HG03064 (cell line): ENCODE results near the gene METTL5.
"Not testable (repeated sequence)": the region's sequence is repeated elsewhere in the genome, so short reads cannot be mapped to it uniquely, and the experiment has no call there.

Experiments used
- ATAC-seq: cut with Tn5 transposase; IDR thresholded peaks from one replicate; pipeline ENCODE4 v1.9.1; 2021; ENCODE audit warnings: low read depth; ENCODE audit not compliant: unreplicated experiment

Gene METTL5

DNA sequence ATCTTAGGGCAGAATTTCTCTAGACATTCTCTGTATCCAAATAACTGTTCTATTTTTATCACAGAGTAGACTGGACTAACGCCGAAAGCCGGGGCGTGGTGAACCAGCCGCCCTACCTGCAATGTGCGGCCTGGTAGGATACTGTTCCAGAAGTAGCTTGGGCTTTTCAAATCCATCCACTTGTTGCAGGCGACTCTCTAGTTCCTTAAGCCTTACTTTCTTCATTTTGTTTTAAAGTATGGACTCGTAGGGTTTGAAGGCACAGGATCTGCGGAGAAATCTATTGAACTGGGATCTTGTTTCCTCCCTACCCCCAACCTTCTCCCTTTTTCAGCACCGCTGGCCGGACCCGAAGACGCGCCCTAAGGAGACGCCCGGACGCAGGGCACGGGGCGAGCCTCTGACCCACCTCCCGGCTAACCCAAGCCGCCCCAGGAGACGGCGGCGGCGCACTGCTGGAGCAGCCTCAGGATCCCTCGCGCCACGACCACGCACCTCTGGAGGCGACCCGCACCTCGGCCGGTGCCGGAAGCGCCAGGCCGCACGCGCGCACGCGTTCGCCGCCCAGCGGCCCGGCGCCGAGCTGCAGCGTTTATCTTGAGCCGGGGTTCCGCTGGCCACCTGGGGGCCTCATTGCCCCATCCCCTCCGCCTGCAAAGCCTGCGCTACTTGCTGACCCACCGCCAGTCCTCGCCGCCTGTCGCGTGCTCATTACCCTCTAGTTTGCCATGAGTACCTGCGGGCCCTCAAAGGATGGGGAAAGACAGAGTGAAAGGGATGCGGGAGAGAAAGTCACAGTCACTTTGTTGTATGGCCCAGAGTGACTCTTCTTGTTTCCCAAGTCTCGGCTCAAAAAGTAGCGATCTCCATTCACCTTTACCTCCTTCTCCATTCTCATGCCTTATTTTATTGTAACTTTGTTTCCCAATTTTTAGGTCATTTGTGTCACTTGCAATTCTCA lies at the start of gene METTL5:
METTL5 (minus strand) TSS at position 533 of the 961 bp plus-strand sequence; CDS start at position 225, 308 bp downstream.
- ATAC-seq, result peak; percentile 55

DNA sequence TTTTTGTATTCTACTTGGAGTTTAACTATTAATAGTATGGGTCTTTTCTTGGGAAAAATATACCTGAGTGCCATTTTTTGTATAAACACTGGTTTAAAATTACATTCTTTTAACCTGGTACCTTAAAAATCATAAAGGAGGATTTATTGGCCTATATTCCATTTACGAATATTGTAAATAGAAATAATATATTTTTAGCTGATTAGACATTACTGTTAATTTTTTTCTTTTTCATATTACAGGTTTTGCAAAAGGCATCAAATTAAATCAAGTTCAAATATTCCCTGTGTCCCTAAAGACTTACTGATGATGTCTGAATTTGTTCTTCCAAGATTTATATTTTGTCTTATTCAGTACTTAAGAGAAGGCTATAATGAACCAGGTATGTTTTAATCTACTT lies 47.3 kb upstream of the METTL5 start:
- ATAC-seq, result no peak

DNA sequence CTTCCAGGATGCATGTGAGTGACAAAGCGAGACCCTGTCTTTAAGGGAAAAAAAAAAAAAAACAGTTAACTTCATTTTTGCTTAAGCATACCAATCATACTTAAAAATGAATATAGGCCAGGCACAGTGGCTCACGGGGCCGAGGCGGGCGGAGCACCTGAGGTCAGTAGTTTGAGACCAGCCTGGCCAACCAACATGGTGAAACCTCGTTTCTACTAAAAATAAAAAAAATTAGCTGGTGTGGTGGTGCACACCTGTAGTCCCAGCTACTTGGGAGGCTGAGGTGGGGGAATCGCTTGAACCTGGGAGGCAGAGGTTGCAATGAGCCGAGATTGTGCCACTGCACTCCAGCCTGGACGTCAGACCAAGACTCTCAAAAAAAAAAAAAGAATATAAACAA lies 46.7 kb upstream of the METTL5 start:
- ATAC-seq, result not testable (repeated sequence)

DNA sequence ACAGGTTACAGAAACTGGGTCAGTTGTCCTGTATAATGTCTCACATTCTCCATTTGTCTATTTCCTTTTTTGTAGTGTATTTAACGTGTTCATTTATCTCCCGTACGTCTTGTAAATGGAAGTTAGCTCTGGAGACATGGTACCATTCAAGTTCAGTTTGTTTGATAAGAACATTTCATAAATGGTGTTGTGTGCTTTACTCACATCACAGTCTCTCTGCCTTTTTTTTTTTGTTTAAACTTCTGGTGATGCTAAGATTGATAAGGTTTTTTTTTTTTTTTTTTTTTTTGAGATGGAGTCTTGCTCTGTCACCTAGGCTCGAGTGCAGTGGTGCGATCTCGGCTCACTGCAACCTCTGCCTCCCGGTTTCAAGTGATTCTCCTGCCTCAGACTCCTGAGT lies 44.2 kb upstream of the METTL5 start:
- no peak for ATAC-seq

DNA sequence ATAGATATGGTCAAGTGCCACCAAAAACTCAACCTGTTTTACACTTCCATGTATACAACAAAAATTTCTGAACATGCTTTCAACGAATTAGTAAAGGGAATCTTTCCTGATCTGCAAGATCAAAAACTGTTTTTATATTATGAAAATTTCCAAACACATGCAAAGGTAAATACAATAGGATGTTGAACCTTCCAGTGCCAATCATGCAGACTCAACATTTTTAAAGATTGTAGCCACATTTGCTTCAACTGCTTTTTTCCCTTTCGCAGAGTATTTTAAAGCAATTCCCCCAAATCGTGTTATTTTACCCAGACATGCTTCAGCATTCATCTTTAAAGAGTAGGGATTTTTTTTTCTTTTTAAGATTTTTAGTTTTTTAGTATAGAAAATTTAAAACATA lies 42.9 kb upstream of the METTL5 start:
- no peak for ATAC-seq

DNA sequence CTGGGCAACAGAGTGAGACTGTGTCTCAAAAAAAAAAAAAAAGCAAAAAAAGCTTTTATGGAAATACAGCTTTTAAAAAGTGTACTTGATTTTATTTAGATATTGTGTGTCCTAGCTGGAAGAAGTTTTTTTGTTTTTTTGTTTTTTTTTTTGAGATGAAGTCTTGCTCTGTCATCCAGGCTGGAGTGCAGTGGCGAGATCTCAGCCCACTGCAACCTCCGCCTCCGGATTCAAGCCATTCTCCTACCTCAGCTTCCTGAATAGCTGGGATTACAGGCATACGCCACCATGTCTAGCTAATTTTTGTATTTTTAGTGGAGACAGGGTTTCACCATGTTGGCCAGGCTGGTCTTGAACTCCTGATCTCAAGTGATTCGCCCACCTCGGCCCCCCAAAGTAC lies 41.5 kb upstream of the METTL5 start:
- ATAC-seq, result not testable (repeated sequence)

DNA sequence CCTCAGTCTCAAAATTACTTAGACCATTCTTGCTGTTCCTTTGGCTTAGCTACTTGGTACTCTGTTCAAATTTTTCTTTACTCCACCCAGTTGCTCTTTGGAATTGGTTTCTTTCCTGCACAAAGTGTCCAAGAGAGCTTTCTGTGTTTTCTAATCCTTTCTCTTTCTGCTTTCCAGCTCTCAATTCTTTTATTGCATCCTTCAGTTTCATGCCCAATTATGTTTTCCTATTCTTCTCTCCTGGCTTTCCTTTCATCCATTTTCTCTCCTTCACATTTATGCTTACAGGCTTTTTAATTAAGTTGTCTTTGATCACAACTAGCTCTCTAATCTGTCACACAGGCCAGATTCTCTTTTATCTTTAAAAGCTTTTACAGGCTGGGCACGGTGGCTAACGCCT lies 40.8 kb upstream of the METTL5 start:
- no peak for ATAC-seq

DNA sequence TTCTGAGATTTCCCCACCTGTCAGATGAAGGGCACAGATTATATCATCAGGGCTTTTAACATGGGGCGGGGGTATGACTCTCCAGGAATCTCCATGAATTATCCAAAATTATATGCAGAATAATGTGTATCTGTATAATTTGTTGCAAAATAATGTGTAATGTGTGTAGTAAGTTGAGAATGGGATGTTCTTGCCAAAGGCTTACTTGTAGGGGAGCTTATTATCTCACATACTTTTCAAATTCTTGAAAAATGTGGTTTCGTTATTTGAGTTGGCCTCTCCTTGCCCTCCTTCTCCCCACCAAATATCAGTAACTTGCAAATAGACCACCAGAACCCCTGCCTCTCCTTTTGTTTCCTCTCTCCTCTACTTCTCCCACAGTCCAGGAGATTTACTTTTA lies 38.1 kb upstream of the METTL5 start:
- no peak for ATAC-seq

DNA sequence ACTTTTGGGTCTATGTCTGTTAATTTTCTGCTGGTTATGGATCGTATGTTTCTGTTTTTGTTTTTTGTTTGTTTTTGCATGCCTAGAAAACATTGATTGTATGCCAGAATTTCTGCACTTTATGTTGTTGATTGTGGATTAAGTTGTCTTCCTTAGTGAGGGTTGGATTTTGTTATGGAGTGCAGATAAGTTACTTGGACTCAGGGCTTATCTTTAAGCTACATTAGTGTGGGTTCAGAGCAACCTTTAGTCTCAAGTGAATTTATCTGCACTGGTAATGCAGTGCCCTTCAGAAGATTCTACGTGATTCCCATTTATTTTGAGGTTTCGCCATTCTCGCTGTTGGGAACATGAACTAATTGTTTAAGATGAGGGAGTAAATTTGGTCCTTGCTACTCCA lies 35.4 kb upstream of the METTL5 start:
- ATAC-seq, result no peak

DNA sequence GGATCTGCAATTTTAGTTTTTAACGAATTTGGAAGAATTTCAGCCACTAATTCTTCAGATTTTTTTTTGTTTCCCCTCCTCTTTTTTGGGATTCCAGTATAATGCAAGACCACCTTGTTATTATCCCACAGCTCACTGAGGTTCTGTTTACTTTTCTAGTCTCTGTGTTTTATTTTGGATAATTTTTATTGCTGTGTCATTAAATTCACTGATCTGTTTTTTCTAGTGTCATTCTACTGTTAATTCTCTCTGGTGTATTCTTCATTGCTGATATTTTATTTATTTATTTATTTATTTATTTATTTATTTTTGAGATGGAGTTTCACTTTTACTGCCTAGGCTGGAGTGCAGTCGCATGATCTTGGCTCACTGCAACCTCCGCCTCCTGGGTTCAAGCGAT lies 34.7 kb upstream of the METTL5 start:
- no peak for ATAC-seq

DNA sequence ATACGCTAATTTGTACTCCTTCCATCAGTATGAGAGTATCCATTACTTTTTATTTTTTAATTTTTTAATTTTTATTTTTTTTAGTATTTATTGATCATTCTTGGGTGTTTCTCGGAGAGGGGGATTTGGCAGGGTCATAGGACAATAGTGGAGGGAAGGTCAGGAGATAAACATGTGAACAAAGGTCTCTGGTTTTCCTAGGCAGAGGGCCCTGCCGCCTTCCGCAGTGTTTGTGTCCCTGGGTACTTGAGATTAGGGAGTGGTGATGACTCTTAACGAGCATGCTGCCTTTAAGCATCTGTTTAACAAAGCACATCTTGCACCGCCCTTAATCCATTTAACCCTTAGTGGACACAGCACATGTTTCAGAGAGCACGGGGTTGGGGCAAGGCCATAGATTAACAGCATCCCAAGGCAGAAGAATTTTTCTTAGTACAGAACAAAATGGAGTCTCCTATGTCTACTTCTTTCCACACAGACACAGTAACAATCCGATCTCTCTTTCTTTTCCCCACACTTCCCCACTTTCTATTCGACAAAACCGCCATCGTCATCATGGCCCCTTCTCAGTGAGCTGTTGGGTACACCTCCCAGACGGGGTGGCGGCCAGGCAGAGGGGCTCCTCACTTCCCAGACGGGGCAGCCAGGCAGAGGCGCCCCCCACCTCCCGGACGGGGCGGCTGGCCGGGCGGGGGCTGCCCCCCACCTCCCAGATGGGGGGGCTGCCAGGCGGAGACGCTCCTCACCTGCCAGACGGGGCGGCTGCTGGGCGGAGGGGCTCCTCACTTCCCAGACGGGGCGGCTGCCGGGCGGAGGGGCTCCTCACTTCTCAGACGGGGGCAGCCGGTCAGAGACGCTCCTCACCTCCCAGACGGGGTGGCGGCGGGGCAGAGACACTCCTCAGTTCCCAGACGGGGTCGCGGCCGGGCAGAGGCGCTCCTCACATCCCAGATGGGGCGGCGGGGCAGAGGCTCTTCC lies 30.9 kb upstream of the METTL5 start:
- ATAC-seq, result not testable (repeated sequence)

DNA sequence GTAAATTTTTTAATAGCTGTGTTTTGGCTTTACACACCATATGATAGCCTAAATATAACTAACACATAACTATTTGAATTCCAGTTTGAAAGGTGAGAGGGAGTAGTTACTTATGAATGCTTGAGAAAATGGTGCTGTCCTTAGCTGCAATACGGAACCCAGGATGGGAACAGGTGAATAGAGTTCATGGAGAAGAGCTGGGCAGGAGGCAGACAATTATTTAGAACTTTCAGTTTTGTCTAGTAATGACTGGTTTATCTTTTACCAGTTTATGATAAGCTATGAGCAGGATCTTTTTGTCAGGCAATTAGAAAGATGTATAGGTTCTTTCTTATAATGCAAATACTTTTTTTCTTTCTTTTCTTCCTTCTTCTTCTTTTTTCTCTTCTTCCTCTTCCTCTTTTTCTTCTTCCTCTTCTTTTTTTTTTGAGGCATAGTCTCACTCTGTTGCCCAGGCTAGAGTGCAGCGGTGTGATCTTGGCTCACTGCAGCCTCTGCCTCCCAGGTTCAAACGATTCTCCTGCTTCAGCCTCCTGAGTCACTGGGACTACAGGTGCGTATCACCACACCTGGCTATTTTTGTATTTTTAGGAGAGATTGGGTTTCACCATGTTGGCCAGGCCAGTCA lies 28.4 kb upstream of the METTL5 start:
- ATAC-seq, result no peak

DNA sequence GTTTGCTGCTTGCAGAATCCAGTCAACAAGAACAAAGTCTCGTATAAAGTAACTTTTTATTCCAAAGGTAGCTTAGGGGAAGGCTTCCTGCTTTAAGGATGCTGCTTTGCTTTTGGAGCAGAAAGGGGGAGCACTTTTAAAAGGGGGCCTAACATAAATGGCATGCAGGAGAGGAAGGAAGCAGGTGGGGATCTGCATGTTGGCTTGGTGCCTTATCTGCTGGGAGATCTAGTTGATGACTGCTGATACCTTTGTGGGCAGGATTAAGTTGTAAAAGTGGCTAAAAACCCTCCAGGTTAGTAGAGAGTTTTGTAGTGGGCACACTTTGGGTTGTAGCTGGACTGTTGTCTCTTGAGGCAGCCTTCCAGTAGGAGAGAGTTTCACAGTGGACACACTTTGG lies 25.0 kb upstream of the METTL5 start:
- ATAC-seq, result no peak

DNA sequence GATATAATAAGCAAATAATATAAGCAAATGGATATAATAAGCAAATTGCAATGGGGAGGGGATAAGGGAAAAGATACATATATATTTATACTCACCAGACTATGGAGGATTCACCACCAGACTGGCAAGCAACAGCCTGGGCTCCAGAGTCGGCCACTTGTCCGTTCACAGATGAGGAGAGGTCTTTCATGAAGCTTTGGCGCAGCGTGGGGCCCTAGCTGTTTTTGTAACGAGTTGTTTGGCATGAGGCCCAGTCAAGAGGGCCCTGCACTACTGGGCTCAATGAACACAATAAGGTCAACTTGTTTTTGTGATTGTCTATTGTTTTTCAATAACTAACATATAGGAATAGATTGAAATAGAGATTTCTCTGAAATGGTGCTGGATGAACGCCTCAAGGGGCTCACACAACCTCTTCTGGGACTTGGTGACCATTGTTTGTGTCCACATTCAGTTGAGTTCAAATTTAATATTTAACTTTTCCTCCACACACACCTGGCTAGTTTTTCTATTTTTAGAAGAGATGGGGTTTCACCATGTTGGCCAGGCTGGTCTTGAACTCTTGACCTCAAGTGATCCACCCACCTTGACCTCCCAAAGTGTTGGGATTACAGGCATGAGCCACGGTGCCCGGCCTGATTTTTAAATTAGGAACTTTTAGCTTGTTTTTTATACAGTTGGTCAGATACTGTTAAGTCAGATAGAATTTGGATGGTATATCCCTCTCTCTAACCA lies 24.4 kb upstream of the METTL5 start:
- ATAC-seq, result not testable (repeated sequence)

DNA sequence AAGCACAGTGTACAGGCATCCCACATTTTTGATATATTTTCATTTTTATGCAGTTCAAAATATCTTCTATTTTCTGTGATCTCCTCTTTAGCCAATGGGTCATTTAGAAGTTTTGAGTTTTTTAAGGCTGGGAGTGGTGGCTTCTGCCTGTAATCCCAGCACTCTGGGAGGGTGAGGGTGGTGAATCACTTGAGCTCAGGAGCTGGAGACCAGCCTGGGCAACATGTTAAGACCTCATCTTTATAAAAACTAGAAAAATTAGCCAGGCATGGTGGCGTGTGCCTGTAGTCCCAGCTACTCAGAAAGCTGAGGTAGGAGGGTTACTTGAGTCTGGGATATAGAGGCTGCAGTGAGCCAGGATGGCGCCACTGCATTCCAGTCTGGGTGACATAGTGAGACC lies 20.3 kb upstream of the METTL5 start:
- ATAC-seq, result no peak

DNA sequence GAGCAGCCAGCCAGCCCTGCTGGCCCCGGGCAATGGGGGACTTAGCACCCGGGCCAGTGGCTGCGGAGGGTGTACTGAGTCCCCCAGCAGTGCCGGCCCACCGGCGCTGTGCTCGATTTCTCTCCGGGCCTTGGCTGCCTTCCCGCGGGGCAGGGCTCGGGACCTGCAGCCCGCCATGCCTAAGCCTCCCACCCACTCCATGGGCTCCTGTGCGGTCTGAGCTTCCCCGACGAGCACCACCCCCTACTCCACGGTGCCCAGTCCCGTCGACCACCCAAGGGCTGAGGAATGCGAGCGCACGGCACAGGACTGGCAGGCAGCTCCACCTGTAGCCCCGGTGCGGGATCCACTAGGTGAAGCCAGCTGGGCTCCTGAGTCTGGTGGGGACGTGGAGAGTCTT lies 16.9 kb upstream of the METTL5 start:
- ATAC-seq, result not testable (repeated sequence)

DNA sequence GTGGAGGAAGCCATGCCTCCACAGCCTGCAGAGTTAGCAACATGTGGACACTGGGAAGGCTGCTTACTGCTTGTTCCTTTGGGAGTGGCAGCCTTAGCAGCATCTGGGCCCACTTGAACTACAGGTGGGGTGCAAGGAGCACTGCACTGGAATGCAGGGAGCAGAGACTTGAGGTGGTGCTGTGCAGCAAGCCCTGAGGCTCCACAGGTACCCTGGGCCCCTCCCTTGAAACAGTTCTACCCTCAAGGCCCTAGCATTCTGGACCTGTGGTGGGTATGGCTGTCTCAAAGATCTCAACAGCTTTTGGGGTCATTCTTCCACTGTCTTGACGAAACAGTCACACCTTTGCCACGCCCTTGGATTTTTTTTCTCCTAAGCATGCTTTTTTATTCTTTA lies 16.0 kb upstream of the METTL5 start:
- no peak for ATAC-seq

DNA sequence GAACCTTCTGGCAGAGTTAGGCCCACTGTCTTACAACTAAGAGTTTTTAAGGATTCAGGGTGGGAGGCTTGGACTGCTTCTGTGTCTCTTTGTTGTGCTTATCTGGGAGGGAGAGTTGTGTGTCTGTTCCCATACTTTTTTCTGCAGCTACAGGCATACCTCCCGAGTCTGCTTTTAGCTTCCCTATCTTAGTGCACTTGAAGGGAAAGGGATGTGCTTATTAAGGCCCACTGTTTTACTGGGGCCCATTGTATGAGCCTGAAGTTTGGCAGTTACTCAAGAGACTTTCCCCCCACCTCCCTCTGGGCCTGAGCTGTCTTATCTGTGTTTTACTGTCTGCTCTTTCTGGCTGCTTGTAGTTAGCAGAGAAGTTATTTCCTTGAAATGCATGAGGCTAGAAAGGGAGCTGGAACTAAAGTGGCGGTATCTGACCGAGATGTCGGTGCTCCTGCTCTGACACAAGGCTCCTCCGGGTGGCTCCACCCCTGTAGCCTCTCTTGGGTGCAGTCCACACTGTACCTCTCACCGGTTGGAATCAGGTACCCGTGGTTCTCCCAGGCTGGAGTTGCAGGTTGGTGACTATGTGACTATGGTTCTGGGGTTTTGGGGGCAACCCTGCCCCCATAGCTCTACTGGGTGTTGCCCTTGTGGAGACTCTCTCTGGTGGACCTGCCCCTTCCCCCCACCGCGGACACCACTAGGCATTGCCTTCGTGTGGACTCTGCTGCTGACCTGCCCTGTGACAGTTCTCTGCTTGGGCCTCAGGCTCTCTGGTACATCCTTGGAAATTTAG lies 15.4 kb upstream of the METTL5 start:
- ATAC-seq, result no peak

DNA sequence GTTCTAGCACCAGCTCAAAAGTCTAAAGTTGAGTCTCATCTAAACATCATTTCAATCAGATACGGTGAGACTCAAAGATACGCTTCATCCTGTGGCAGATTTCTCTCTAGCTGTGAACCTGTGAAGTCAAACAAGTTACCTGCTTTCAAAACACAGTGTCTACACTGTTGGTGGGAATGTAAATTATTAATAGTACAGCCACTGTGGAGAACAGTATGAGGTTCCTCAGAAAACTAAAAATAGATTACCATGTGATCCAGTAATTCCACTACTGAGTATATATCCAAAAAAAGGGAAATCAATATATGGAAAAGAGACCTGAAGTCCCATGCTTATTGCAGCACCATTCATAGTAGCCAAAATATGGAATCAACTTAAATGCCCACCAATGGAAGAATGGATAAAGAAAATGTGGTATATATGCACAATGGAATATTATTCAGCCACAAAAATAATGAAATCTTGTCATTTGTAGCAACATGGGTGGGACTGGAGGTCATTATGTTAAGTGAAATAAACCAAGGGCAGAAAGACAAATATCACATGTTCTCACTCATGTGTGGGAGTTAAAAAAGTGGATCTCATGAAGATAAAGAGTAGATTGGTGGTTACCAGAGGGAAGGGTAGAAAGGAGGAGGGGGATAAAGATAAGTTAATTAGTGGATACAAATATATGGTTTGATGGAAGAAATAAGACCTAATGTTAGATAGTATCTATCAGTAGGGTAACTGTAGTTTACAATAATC lies 14.2 kb upstream of the METTL5 start:
- ATAC-seq, result no peak
